DOHH2 (cell line): Measurements from ENCODE around the gene NOM1.
"Not testable (repeated sequence)": the region's sequence is repeated elsewhere in the genome, so short reads cannot be mapped to it uniquely, and the experiment has no call there.

Experiments
- H3F3A ChIP-seq: fragments of 200-600 bp; sonication (generic), shearing (Covaris generic); 2 replicates; pipeline ENCODE4 v1.6.0; 2016; ENCODE audit warnings: antibody characterized with exemption, mild to moderate bottlenecking; ENCODE audit not compliant: control insufficient read depth, insufficient read depth
- H3K27ac ChIP-seq: fragments of 200-600 bp; sonication (generic); 2 replicates; pipeline ENCODE4 v1.5.1; 2014; ENCODE audit warnings: low read depth, mild to moderate bottlenecking, low read length, moderate library complexity
- H3K27me3 ChIP-seq: fragments of 200-600 bp; sonication (generic); 2 replicates; pipeline ENCODE4 v1.6.1; 2014; ENCODE audit warnings: mild to moderate bottlenecking, low read length, mixed read lengths; ENCODE audit not compliant: control insufficient read depth
- H3K36me3 ChIP-seq: fragments of 200-600 bp; sonication (generic); 2 replicates; pipeline ENCODE4 v1.6.1; 2014; ENCODE audit warnings: mild to moderate bottlenecking, low read length, moderate library complexity, mixed read lengths; ENCODE audit not compliant: control insufficient read depth
- H3K4me1 ChIP-seq: fragments of 200-600 bp; sonication (generic); 2 replicates; pipeline ENCODE4 v1.6.1; 2014; ENCODE audit warnings: mild to moderate bottlenecking, low read length, mixed read lengths; ENCODE audit not compliant: control insufficient read depth
- H3K4me2 ChIP-seq: fragments of 200-600 bp; sonication (generic); 2 replicates; pipeline ENCODE4 v1.6.0; 2014; ENCODE audit warnings: mild to moderate bottlenecking, low read length, moderate library complexity
- H3K4me3 ChIP-seq: fragments of 200-600 bp; sonication (generic); 2 replicates; pipeline ENCODE4 v1.5.1; 2014; ENCODE audit warnings: mild to moderate bottlenecking, low read length, mixed read lengths
- H3K79me2 ChIP-seq: fragments of 200-600 bp; sonication (generic); 2 replicates; pipeline ENCODE4 v1.6.1; 2014; ENCODE audit warnings: mild to moderate bottlenecking, low read length, mixed read lengths; ENCODE audit not compliant: control insufficient read depth
- H3K9me2 ChIP-seq: fragments of 200-600 bp; sonication (generic); replicated peaks from 2 replicates; pipeline ENCODE4 v1.6.1; 2014; ENCODE audit warnings: mild to moderate bottlenecking, low read length, mixed read lengths; ENCODE audit not compliant: control insufficient read depth
- H3K9me3 ChIP-seq: fragments of 200-600 bp; sonication (generic); 2 replicates; pipeline ENCODE4 v1.6.1; 2014; ENCODE audit warnings: antibody characterized with exemption, low read length, mixed read lengths; ENCODE audit not compliant: control insufficient read depth, insufficient read depth
- H4K20me1 ChIP-seq: fragments of 200-600 bp; sonication (generic); 2 replicates; pipeline ENCODE4 v1.6.0; 2014; ENCODE audit warnings: low read depth, mild to moderate bottlenecking, antibody characterized with exemption, low read length, moderate library complexity; ENCODE audit not compliant: control insufficient read depth, insufficient read depth
- EZH2phosphoT487 ChIP-seq: fragments of 200-600 bp; sonication (generic); IDR thresholded peaks from 2 replicates; pipeline ENCODE4 v1.6.1; 2017; ENCODE audit warnings: borderline replicate concordance, mild to moderate bottlenecking, antibody characterized with exemption, low read length, moderate library complexity, mixed read lengths
- TF ChIP-seq, protein P1 (sequence below): fragments of 200-600 bp; sonication (generic); IDR thresholded peaks from one replicate; pipeline ENCODE4 v1.5.1; 2014; ENCODE audit warnings: antibody characterized with exemption, mild to moderate bottlenecking, low read depth, low read length; ENCODE audit not compliant: poor library complexity, severe bottlenecking

Gene NOM1

DNA sequence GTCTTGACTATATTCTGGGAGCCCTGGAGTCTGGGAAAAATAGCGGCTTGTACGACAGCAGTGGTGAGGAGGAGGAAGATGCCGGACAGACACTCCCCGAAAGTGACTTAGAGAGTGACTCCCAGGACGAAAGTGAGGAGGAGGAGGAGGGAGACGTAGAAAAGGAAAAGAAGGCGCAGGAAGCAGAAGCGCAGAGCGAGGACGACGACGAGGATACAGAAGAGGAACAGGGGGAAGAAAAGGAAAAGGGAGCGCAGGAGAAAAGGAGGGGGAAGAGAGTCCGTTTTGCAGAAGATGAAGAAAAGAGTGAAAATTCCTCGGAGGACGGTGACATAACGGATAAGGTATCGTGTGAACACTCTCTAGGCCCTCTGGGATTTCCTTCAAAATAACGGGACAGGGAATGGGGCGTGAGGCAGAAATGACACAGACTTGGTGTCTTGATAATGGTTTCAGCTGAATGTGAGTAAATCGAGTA lies 908 bp downstream of the NOM1 start:
- no peaks in the 10 kb centered on the region for H3K9me2 ChIP-seq
- H3F3A ChIP-seq = peaks cover 9% of the 10 kb centered on the region
- H3K27me3 ChIP-seq = no peaks in the 10 kb centered on the region
- H3K4me1 ChIP-seq = peaks cover 16% of the 10 kb centered on the region
- H3K4me3 ChIP-seq = peak overlapping the region; percentile 96
- H3K79me2 ChIP-seq = peaks cover 64% of the 10 kb centered on the region
- H4K20me1 ChIP-seq = peaks cover 39% of the 10 kb centered on the region
- H3K9me3 ChIP-seq = no peaks in the 10 kb centered on the region
- peak overlapping the region; percentile 59 for H3K27ac ChIP-seq
- peak overlapping the region; percentile 58 for H3K4me2 ChIP-seq
- no peak for TF ChIP-seq EZH2phosphoT487
- TF ChIP-seq, protein P1, sequence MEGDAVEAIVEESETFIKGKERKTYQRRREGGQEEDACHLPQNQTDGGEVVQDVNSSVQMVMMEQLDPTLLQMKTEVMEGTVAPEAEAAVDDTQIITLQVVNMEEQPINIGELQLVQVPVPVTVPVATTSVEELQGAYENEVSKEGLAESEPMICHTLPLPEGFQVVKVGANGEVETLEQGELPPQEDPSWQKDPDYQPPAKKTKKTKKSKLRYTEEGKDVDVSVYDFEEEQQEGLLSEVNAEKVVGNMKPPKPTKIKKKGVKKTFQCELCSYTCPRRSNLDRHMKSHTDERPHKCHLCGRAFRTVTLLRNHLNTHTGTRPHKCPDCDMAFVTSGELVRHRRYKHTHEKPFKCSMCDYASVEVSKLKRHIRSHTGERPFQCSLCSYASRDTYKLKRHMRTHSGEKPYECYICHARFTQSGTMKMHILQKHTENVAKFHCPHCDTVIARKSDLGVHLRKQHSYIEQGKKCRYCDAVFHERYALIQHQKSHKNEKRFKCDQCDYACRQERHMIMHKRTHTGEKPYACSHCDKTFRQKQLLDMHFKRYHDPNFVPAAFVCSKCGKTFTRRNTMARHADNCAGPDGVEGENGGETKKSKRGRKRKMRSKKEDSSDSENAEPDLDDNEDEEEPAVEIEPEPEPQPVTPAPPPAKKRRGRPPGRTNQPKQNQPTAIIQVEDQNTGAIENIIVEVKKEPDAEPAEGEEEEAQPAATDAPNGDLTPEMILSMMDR = no peak
- peaks cover 58% of the 10 kb centered on the region for H3K36me3 ChIP-seq

DNA sequence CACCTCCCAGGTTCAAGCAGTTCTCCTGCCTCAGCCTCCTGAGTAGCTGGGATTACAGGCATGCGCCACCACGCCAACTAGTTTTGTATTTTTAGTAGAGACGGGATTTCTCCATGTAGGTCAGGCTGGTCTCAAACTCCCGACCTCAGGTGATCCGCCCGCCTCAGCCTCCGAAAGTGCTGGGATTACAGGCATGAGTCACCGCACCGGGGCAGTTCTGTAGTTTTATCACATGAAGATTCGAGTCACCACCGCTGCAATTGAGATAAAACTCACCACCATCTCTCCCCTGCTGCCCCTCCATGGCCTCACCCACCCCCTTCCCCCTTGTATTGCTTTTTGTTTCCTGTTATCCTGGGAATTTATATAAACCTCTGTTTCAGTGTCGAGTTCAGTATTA lies 3.7 kb downstream of the NOM1 start:
- peaks cover 80% of the 10 kb centered on the region for H3K36me3 ChIP-seq
- not testable (repeated sequence) for H3F3A ChIP-seq, H3K9me2 ChIP-seq, H3K9me3 ChIP-seq, H3K4me2 ChIP-seq, H3K27me3 ChIP-seq, H3K4me3 ChIP-seq, H3K27ac ChIP-seq
- peaks cover 16% of the 10 kb centered on the region for H3K4me1 ChIP-seq
- peaks cover 48% of the 10 kb centered on the region for H4K20me1 ChIP-seq
- H3K79me2 ChIP-seq = peaks cover 88% of the 10 kb centered on the region

GRCh38 chr7:156954941-156955340 lies 5.4 kb downstream of the NOM1 start:
- no peak overlapping the region for H3K4me2 ChIP-seq
- no peaks in the 10 kb centered on the region for H3K9me2 ChIP-seq
- H3K4me1 ChIP-seq = peaks cover 13% of the 10 kb centered on the region
- no peak overlapping the region for H3K4me3 ChIP-seq
- no peaks in the 10 kb centered on the region for H3F3A ChIP-seq
- H4K20me1 ChIP-seq = peaks cover 48% of the 10 kb centered on the region
- peaks cover 91% of the 10 kb centered on the region for H3K36me3 ChIP-seq
- TF ChIP-seq, protein P1 = no peak
- no peak for TF ChIP-seq EZH2phosphoT487
- peaks cover 93% of the 10 kb centered on the region for H3K79me2 ChIP-seq
- H3K27ac ChIP-seq = no peak overlapping the region
- no peaks in the 10 kb centered on the region for H3K9me3 ChIP-seq
- no peaks in the 10 kb centered on the region for H3K27me3 ChIP-seq

DNA sequence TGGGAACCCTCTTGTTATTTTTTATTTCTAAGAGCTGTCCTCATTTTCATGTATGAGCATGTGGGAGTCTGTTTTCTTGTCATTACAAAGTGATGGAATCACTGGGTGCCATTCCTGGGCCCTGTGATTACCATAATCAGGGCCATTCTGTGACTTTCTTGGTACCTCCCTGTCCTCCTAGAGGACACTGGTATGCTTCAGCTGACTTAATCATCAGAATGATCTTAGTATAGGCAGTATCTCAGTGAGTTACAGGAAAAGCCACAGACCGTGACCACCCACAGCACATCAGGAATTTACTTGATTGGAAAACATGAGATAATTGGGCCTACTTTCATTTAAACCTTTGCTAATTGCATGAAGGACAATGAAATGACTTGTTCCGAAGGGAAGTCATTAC lies 7.2 kb downstream of the NOM1 start:
- Histone ChIP-seq H3K36me3 (peaks cover 91% of the 10 kb centered on the region), H3K27ac (no peak overlapping the region), H3K4me1 (peaks cover 10% of the 10 kb centered on the region), H3K79me2 (peaks cover 90% of the 10 kb centered on the region), H3F3A (no peaks in the 10 kb centered on the region), H4K20me1 (peaks cover 36% of the 10 kb centered on the region), H3K9me2 (no peaks in the 10 kb centered on the region), H3K27me3 (no peaks in the 10 kb centered on the region), H3K9me3 (no peaks in the 10 kb centered on the region), H3K4me3 (no peak overlapping the region), H3K4me2 (no peak overlapping the region)
- TF ChIP-seq, protein P1 = no peak
- TF ChIP-seq EZH2phosphoT487 = no peak
